Measurements from ENCODE around the gene BNIP3. TPM values are rescaled to one million over a fixed set of nuclear protein-coding genes. Genes with fewer than 3 reads are reported as not detected.

The BNIP3 gene
- total RNA-seq, 1 donor: 48.4 TPM

- no peak for TF ChIP-seq CTCF (IDR thresholded peaks at IDR 0.05; ENCODE audit: insufficient read depth, low read depth, low read length)
- no peak for DNase-seq (ENCODE audit: low read depth)
- no peak overlapping the region for H3K4me3 ChIP-seq (ENCODE audit: low read depth, low read length)
These were observed 48.6 kb downstream of the BNIP3 start for GRCh38 chr10:131933016-131933695.

GRCh38 chr10:131931981-131932380 lies 49.7 kb downstream of the BNIP3 start:
- H3K4me3 ChIP-seq (ENCODE audit: low read depth, low read length): no peak overlapping the region
- TF ChIP-seq CTCF (IDR thresholded peaks at IDR 0.05; ENCODE audit: insufficient read depth, low read depth, low read length): no peak
- no peak for DNase-seq (ENCODE audit: low read depth)

GRCh38 chr10:131930586-131931330 lies 51.0 kb downstream of the BNIP3 start:
- DNase-seq (ENCODE audit: low read depth): no peak
- H3K4me3 ChIP-seq (ENCODE audit: low read depth, low read length): no peak overlapping the region
- TF ChIP-seq CTCF (IDR thresholded peaks at IDR 0.05; ENCODE audit: insufficient read depth, low read depth, low read length): no peak

DNA sequence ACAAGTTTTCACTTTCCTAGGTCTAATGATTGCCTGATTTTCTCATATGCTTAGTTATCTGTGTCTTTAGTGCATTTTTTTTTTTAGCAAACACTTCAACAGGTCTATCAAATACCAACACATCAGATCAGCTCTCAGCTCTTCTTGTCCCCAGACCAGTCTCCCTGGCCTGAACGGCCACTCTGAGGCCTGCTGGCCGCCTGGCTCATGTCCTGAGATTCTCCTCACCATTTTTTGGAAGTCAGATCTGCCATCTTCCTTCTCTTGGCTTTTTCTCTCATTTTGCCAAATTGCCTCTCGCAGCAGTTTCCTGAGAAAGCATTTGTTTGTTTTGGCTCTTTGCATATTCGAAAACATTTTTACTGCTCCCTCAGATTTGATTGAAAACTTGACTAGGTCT lies 51.6 kb downstream of the BNIP3 start:
- no peak for TF ChIP-seq CTCF (IDR thresholded peaks at IDR 0.05; ENCODE audit: insufficient read depth, low read depth, low read length)
- H3K4me3 ChIP-seq (ENCODE audit: low read depth, low read length): no peak overlapping the region
- no peak for DNase-seq (ENCODE audit: low read depth)

DNA sequence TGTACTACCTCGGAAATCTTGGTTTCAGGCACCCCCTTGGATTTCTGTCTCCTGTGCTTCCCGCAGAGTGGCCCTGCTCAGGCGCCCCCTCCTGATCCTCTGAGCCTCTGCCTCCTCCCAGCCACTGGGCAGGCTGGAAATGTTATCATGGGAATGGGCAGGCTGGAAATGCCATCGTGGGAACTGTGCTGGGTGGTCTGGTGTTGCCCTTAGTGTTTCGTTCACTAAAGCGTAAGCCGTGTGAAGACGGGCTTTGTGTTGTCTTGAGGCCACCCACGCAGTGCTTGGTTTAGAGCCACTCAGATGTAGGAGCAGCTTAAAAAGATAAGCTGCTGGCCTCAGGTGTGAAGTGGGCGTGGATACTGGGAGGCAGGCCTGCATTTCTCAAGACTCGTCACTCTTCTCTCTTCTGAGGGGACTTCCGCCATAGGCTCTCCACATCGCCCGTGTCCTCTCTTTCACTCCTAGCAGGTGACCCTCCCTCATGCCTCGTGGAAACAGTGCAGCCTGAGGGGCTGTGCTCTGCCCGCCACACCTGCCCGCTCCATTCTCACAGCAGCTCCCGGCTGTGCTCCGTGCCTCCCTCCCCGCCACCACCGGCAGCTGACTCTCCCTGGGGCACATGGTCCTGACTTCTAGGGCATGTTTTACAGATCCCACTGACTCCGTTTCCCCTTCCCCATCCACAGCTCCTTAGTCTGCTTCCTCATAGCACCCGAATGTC lies 52.4 kb downstream of the BNIP3 start:
- no peak overlapping the region for H3K4me3 ChIP-seq (ENCODE audit: low read depth, low read length)
- no peak for DNase-seq (ENCODE audit: low read depth)
- peak; percentile 5 for TF ChIP-seq CTCF (IDR thresholded peaks at IDR 0.05; ENCODE audit: insufficient read depth, low read depth, low read length)

- H3K4me3 ChIP-seq (ENCODE audit: low read depth, low read length): no peak overlapping the region
- TF ChIP-seq CTCF (IDR thresholded peaks at IDR 0.05; ENCODE audit: insufficient read depth, low read depth, low read length): no peak
- DNase-seq (ENCODE audit: low read depth): peak; percentile 30
These were observed 53.3 kb downstream of the BNIP3 start for GRCh38 chr10:131928248-131929095.
